SK-N-SH (cell line): ENCODE measurements around the gene MIF. TPM values are rescaled to one million over a fixed set of nuclear protein-coding genes. Genes with fewer than 3 reads are reported as not detected.

ENCODE experiments used
- CTCF ChIA-PET: fragments of 300-600, 350-600 bp; formaldehyde crosslinking; extraction: SDS; loops from one replicate; lab custom pipeline; 2021; lab: Yijun Ruan, JAX
- POLR2A ChIA-PET: fragments of 350-600 bp; sonication (Branson Sonifier 250); formaldehyde crosslinking; extraction: SDS; loops from one replicate; lab custom pipeline; 2020; ENCODE audit warnings: antibody characterized with exemption, inconsistent platforms; lab: Yijun Ruan, JAX
- DNase-seq: peaks from one replicate; pipeline ENCODE4 v3.0.0; 2012
- H2AFZ ChIP-seq: fragments of 200-600 bp; sonication (generic); 2 replicates; pipeline ENCODE4 v1.8.1; 2016; ENCODE audit warnings: antibody characterized with exemption, mild to moderate bottlenecking, low read depth
- H3F3A ChIP-seq: fragments of 200-600 bp; sonication (generic); replicated peaks from 2 replicates; pipeline ENCODE3; 2016; ENCODE audit warnings: antibody characterized with exemption, mild to moderate bottlenecking; ENCODE audit not compliant: insufficient read depth
- H3K27ac ChIP-seq, 2 experiments: fragments of 200-500 bp in 1 of 2; fragments of 200-600 bp in 1 of 2; sonication (Bioruptor generic) in 1 of 2; sonication (generic), shearing (Covaris generic) in 1 of 2; 2 replicates each; pipeline versions ENCODE4 v1.5.1 to v1.6.1; 2014 to 2016; ENCODE audit warnings: low read depth in 2 of 2, inconsistent platforms in 1 of 2, low read length in 1 of 2, mild to moderate bottlenecking in 1 of 2, mixed read lengths in 1 of 2
- H3K27me3 ChIP-seq: fragments of 200-600 bp; sonication (generic), shearing (Covaris generic); 2 replicates; pipeline ENCODE4 v1.6.1; 2016; ENCODE audit warnings: mixed run types; ENCODE audit not compliant: insufficient read depth
- H3K36me3 ChIP-seq, 2 experiments: fragments of 200-500 bp in 1 of 2; fragments of 200-600 bp in 1 of 2; sonication (Bioruptor generic) in 1 of 2; sonication (generic) in 1 of 2; replicated peaks in 1 of 2; 2 replicates each; pipeline versions ENCODE3 to v1.5.1; 2014 to 2016; ENCODE audit warnings: low read length in 1 of 2, mild to moderate bottlenecking in 1 of 2; ENCODE audit not compliant: insufficient read depth in 2 of 2, control insufficient read depth in 1 of 2
- H3K4me1 ChIP-seq, 2 experiments: fragments of 200-500 bp in 1 of 2; fragments of 200-600 bp in 1 of 2; sonication (Bioruptor generic) in 1 of 2; sonication (generic), shearing (Covaris generic) in 1 of 2; 2 replicates each; pipeline versions ENCODE4 v1.5.1 to v1.6.1; 2014 to 2016; ENCODE audit warnings: low read depth in 1 of 2, low read length in 1 of 2, mixed run types in 1 of 2; ENCODE audit not compliant: insufficient read depth in 2 of 2, control insufficient read depth in 1 of 2
- H3K4me2 ChIP-seq: fragments of 200-600 bp; sonication (generic), shearing (Covaris generic); 2 replicates; pipeline ENCODE4 v1.6.1; 2017; ENCODE audit warnings: mixed run types
- H3K4me3 ChIP-seq, 2 experiments: fragments of 200-500 bp in 1 of 2; fragments of 200-600 bp in 1 of 2; sonication (Bioruptor generic) in 1 of 2; sonication (generic), shearing (Covaris generic) in 1 of 2; 2 replicates each; pipeline versions ENCODE4 v1.5.1 to v1.8.1; 2014 to 2016; ENCODE audit warnings: low read depth in 2 of 2, inconsistent platforms in 1 of 2, low read length in 1 of 2, mild to moderate bottlenecking in 1 of 2, mixed read lengths in 1 of 2, moderate library complexity in 1 of 2
- H3K79me2 ChIP-seq: fragments of 200-600 bp; sonication (generic); 2 replicates; pipeline ENCODE4 v1.8.1; 2017; ENCODE audit warnings: mild to moderate bottlenecking; ENCODE audit not compliant: insufficient read depth
- H3K9ac ChIP-seq: fragments of 200-600 bp; sonication (generic); 2 replicates; pipeline ENCODE4 v1.6.1; 2017; ENCODE audit warnings: mixed run types
- H3K9me2 ChIP-seq: fragments of 200-600 bp; sonication (generic); 2 replicates; pipeline ENCODE4 v1.6.1; 2017; ENCODE audit warnings: mixed run types
- H3K9me3 ChIP-seq: fragments of 200-600 bp; sonication (generic); 2 replicates; pipeline ENCODE4 v1.6.1; 2017; ENCODE audit warnings: mixed run types, mild to moderate bottlenecking, moderate library complexity
- H4K20me1 ChIP-seq: fragments of 200-600 bp; sonication (generic); 2 replicates; pipeline ENCODE4 v1.6.1; 2017; ENCODE audit warnings: mild to moderate bottlenecking, mixed run types; ENCODE audit not compliant: insufficient read depth
- CHD2 ChIP-seq: fragments of 150-350 bp; IDR thresholded peaks from 2 replicates; pipeline ENCODE4 v1.6.1; 2018; ENCODE audit warnings: low read length; ENCODE audit not compliant: partially characterized antibody
- ELF1 ChIP-seq: IDR thresholded peaks from 2 replicates; pipeline ENCODE4 v1.4.0; 2012
- EP300 ChIP-seq, 2 experiments: IDR thresholded peaks; 2 replicates each; pipeline versions ENCODE4 v1.4.0 to v1.6.1; 2012; ENCODE audit warnings: borderline replicate concordance in 1 of 2, low read depth in 1 of 2, low read length in 1 of 2
- FOXJ3 ChIP-seq: sonication (generic); formaldehyde crosslinking; IDR thresholded peaks from 2 replicates; pipeline ENCODE4 v1.5.1; 2020; ENCODE audit warnings: mild to moderate bottlenecking, missing genetic modification reagents
- GATA2 ChIP-seq: sonication (generic); formaldehyde crosslinking; IDR thresholded peaks from 2 replicates; pipeline ENCODE4 v1.5.0; 2020; ENCODE audit warnings: mild to moderate bottlenecking, missing genetic modification reagents
- MXI1 ChIP-seq: IDR thresholded peaks from 2 replicates; pipeline ENCODE4 v1.6.1; 2012; ENCODE audit warnings: mild to moderate bottlenecking, low read depth, low read length, improper control_type of control experiment
- NRF1 ChIP-seq: IDR thresholded peaks from 2 replicates; pipeline ENCODE4 v1.6.1; 2012; ENCODE audit warnings: low read depth, mild to moderate bottlenecking, low read length
- POLR2AphosphoS5 ChIP-seq: IDR thresholded peaks from 2 replicates; pipeline ENCODE4 v1.6.1; 2012; ENCODE audit warnings: low read depth, low read length
- RAD21 ChIP-seq: IDR thresholded peaks from 2 replicates; pipeline ENCODE4 v1.6.1; 2012; ENCODE audit warnings: mild to moderate bottlenecking, low read length
- RFX5 ChIP-seq: IDR thresholded peaks from 2 replicates; pipeline ENCODE4 v1.6.1; 2012; ENCODE audit warnings: mild to moderate bottlenecking, improper control_type of control experiment, low read length
- SIN3A ChIP-seq: IDR thresholded peaks from 2 replicates; pipeline ENCODE4 v1.6.1; 2012; ENCODE audit warnings: low read depth, mild to moderate bottlenecking, low read length, moderate library complexity, borderline replicate concordance
- SMC3 ChIP-seq: IDR thresholded peaks from 2 replicates; pipeline ENCODE4 v1.6.1; 2012; ENCODE audit warnings: low read depth, low read length, improper control_type of control experiment
- TEAD4 ChIP-seq: IDR thresholded peaks from 2 replicates; pipeline ENCODE4 v1.4.0; 2012; ENCODE audit warnings: mild to moderate bottlenecking, borderline replicate concordance; ENCODE audit not compliant: insufficient read depth
- YY1 ChIP-seq: IDR thresholded peaks from 2 replicates; pipeline ENCODE4 v1.4.0; 2012; ENCODE audit warnings: low read depth, mild to moderate bottlenecking
- WGBS: methylation state at CpG from one replicate; pipeline ENCODE4 v1.1.6; 2017; ENCODE audit warnings: low lambda C conversion rate; 5-methylcytosine and 5-hydroxymethylcytosine counted together
- polyA plus RNA-seq, 3 experiments: library from polyadenylated mRNA; depleted of rRNA; stranded (reverse); fragments of >200 nt; gene quantifications; 2 replicates each; pipeline ENCODE4 v1.2.3, GENCODE V29; 2012
- TF ChIP-seq, protein P1 (sequence below): fragments of 150-350 bp; IDR thresholded peaks from 2 replicates; pipeline ENCODE4 v1.6.1; 2017; ENCODE audit warnings: antibody characterized with exemption, low read length, low read depth, borderline replicate concordance
- TF ChIP-seq, protein P2 (sequence below): fragments of 200-600 bp; sonication (generic); IDR thresholded peaks from 2 replicates; pipeline ENCODE4 v1.6.1; 2017; ENCODE audit warnings: antibody characterized with exemption, mild to moderate bottlenecking, moderate library complexity
- TF ChIP-seq, protein P3 (sequence below): IDR thresholded peaks from 2 replicates; pipeline ENCODE4; 2012
- TF ChIP-seq, protein P4 (sequence below): IDR thresholded peaks from 2 replicates; pipeline ENCODE4 v1.6.1; 2012; ENCODE audit warnings: mild to moderate bottlenecking, low read depth, low read length, moderate library complexity
- TF ChIP-seq, protein P5 (sequence below): fragments of 150-350 bp; IDR thresholded peaks from 2 replicates; pipeline ENCODE4 v1.6.1; 2016; ENCODE audit warnings: mild to moderate bottlenecking, low read depth, low read length

Gene MIF
- polyA plus RNA-seq, 1 of the 3 experiments (the other 2 are of a cell fraction) = 565 TPM

DNA sequence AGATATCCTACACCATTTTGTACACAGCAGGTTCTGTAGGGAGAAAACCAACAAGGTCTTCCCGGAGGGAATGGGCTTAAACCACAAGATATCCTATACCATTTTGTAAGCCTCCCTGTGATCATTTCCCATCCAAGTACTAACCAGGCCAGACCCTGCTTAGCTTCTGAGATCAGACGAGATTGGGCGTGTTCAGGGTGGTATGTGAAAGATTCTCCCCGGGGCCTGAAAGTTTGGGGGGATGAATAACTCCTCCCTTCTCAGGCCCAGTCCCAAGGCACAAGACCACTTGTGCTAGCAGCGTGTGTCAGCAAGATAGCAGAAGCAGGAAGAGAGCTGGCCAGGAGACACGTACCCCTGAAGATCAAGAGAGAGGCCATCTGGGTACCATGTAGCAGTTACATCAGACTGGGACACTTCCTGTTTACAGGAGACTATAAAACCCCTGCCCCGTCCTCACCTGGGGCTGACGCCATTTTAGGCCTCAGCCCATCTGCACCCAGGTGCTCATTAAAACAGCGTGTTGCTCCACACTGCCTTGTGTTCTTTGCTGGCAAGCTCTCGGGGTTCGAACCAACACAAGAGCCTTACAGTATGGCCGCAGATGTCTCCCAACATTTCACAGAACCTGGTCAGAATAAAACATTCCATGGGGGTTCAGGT, 17.3 kb downstream of the MIF start:
- ChIA-PET CTCF (interaction anchor here (0.8 to 1.8 kb wide), 4 partner anchors 9 to 62 kb away, joined by 3 to 6 read pairs (median 4); no protein-coding TSS in a partner anchor), POLR2A (interaction anchor here (2.6 kb wide), 1 partner anchor 17 kb away, joined by 15 read pairs; the partner anchor contains the start of gene MIF)
- DNase-seq = no peak
- Histone ChIP-seq H3K36me3 (no peaks in the 10 kb centered on the region), H3K4me3 (no peak overlapping the region)
- TF ChIP-seq POLR2AphosphoS5 (no peak), MXI1 (no peak), GATA2 (CRISPR knock-in tag) (no peak), ELF1 (no peak), SIN3A (no peak), EP300 (IDR thresholded peaks at IDR 0.05; ENCODE audit: borderline replicate concordance in 1 of 2, low read depth in 1 of 2, low read length in 1 of 2) (no peak), FOXJ3 (CRISPR knock-in tag) (no peak), SMC3 (no peak), YY1 (no peak), NRF1 (no peak), CHD2 (no peak), TEAD4 (no peak), RAD21 (no peak), RFX5 (no peak)
- TF ChIP-seq, protein P1, sequence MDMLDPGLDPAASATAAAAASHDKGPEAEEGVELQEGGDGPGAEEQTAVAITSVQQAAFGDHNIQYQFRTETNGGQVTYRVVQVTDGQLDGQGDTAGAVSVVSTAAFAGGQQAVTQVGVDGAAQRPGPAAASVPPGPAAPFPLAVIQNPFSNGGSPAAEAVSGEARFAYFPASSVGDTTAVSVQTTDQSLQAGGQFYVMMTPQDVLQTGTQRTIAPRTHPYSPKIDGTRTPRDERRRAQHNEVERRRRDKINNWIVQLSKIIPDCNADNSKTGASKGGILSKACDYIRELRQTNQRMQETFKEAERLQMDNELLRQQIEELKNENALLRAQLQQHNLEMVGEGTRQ = no peak
- TF ChIP-seq, protein P2, sequence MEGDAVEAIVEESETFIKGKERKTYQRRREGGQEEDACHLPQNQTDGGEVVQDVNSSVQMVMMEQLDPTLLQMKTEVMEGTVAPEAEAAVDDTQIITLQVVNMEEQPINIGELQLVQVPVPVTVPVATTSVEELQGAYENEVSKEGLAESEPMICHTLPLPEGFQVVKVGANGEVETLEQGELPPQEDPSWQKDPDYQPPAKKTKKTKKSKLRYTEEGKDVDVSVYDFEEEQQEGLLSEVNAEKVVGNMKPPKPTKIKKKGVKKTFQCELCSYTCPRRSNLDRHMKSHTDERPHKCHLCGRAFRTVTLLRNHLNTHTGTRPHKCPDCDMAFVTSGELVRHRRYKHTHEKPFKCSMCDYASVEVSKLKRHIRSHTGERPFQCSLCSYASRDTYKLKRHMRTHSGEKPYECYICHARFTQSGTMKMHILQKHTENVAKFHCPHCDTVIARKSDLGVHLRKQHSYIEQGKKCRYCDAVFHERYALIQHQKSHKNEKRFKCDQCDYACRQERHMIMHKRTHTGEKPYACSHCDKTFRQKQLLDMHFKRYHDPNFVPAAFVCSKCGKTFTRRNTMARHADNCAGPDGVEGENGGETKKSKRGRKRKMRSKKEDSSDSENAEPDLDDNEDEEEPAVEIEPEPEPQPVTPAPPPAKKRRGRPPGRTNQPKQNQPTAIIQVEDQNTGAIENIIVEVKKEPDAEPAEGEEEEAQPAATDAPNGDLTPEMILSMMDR = no peak
- TF ChIP-seq, protein P3, sequence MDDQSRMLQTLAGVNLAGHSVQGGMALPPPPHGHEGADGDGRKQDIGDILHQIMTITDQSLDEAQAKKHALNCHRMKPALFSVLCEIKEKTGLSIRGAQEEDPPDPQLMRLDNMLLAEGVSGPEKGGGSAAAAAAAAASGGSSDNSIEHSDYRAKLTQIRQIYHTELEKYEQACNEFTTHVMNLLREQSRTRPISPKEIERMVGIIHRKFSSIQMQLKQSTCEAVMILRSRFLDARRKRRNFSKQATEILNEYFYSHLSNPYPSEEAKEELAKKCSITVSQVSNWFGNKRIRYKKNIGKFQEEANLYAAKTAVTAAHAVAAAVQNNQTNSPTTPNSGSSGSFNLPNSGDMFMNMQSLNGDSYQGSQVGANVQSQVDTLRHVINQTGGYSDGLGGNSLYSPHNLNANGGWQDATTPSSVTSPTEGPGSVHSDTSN = no peak
- TF ChIP-seq, protein P4, sequence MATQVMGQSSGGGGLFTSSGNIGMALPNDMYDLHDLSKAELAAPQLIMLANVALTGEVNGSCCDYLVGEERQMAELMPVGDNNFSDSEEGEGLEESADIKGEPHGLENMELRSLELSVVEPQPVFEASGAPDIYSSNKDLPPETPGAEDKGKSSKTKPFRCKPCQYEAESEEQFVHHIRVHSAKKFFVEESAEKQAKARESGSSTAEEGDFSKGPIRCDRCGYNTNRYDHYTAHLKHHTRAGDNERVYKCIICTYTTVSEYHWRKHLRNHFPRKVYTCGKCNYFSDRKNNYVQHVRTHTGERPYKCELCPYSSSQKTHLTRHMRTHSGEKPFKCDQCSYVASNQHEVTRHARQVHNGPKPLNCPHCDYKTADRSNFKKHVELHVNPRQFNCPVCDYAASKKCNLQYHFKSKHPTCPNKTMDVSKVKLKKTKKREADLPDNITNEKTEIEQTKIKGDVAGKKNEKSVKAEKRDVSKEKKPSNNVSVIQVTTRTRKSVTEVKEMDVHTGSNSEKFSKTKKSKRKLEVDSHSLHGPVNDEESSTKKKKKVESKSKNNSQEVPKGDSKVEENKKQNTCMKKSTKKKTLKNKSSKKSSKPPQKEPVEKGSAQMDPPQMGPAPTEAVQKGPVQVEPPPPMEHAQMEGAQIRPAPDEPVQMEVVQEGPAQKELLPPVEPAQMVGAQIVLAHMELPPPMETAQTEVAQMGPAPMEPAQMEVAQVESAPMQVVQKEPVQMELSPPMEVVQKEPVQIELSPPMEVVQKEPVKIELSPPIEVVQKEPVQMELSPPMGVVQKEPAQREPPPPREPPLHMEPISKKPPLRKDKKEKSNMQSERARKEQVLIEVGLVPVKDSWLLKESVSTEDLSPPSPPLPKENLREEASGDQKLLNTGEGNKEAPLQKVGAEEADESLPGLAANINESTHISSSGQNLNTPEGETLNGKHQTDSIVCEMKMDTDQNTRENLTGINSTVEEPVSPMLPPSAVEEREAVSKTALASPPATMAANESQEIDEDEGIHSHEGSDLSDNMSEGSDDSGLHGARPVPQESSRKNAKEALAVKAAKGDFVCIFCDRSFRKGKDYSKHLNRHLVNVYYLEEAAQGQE = no peak
- TF ChIP-seq, protein P5, sequence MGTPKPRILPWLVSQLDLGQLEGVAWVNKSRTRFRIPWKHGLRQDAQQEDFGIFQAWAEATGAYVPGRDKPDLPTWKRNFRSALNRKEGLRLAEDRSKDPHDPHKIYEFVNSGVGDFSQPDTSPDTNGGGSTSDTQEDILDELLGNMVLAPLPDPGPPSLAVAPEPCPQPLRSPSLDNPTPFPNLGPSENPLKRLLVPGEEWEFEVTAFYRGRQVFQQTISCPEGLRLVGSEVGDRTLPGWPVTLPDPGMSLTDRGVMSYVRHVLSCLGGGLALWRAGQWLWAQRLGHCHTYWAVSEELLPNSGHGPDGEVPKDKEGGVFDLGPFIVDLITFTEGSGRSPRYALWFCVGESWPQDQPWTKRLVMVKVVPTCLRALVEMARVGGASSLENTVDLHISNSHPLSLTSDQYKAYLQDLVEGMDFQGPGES = no peak
- TF ChIP-seq, all 33 proteins: peak for 0
- no peak overlapping the region for H3K9ac ChIP-seq
- peaks cover 14% of the 10 kb centered on the region for H3F3A ChIP-seq
- no peaks in the 10 kb centered on the region for H3K9me3 ChIP-seq
- H2AFZ ChIP-seq = no peak overlapping the region
- no peaks in the 10 kb centered on the region for H4K20me1 ChIP-seq
- H3K4me2 ChIP-seq = no peak overlapping the region
- H3K79me2 ChIP-seq = no peaks in the 10 kb centered on the region
- no peaks in the 10 kb centered on the region for H3K27me3 ChIP-seq
- H3K27ac ChIP-seq = no peak overlapping the region
- no peaks in the 10 kb centered on the region for H3K9me2 ChIP-seq
- peaks cover 0 to 9% of the 10 kb centered on the region in 2 experiments; a peak in 2 of 4 replicates for H3K4me1 ChIP-seq
- 89% methylated on average over 12 of the region's 12 CpGs for WGBS
